ENCODE data around the gene INPP4A.

Gene INPP4A

DNA sequence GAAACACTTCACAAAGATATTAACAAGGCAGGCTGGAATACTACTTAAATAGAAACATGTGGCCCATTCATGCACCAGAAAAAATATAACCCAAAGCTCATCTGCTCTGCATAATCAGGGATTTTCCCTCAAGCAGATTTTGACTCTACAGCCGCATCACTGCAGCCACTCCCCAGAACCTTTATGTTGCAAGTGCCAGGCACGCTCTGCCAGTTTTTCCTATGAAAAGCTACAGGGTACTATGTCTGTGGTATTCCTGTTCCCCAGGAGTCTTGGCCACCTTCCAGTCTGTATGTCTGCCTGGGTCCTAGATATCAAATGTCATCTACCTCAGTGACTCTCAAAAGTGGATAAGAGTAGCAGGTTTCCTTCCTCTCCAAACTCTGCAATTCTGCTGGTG, 159.9 kb downstream of the INPP4A start:
- DNase-seq: no peak

DNA sequence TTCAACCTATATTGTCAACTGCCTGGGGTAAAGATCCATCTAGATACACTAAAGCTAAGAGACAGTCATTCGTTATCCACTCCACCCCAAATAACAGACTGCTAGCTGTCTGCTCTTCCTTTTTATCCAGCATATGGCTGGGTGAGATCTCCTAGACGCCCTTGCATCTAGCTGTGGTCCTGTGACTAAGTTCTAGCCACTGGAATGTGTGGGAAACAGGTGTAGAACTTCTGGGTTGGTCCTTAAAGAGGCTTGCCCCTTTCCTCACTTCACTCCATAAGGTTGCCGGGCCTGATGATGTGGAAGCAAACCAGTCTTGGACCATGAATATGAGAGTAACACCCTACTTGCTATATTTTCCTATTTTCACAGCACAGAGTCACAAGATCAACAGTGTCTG, 160.4 kb downstream of the INPP4A start:
- DNase-seq: no peak

DNA sequence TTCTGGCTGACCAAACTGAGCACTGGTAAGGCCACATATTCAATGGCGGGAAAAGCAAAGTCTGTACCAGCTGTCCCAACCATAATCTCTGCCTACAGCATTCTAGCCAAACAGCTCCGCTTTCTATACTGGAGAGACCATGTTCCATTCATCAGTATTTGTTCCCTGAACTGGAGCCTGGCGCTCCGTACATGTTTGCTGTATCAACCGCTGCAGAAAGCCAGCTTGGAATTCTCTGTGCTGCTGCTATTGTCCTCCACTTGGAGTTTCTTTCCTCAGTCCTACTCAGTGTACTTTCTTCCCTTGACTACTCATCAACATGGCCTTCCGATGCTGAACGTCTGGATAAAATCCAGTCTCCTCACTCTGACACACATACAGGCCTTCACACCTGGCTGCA, 161.8 kb downstream of the INPP4A start:
- no peak for DNase-seq

DNA sequence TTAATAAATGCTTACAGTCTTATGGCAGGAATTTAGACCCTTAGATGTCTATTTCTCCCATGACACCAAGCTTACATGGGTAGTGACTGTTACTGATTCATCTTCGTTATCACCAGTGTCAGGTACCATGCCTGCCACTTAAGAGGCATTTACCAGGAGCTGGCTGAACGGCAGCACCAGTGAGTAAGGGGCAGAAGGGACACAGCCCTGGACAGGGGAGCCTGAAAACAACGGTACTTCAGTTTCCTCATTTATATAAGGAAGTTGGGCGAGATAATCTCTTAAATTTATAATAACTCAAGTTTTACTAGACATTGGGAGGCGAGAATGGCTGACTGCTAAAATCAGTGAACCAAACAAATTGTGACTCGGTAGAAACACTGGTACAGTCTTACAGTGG, 162.4 kb downstream of the INPP4A start:
- DNase-seq: no peak

DNA sequence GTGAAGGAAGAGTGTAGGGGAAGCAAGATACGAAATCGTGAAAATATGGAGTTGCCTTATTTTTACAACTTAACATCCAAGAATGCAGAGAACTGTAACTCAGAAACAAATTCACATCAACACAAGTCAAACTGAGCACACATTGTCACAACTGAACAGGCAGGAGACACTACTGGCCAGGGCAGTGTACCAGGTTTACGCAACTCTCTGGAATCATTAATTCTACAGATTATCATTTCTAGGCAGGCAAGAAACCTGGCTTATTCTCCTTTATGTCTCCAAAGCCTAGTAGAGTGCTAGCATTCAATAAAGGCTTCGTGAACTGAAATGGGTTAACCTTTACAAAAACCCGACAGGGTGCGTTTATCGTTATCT, 163.1 kb downstream of the INPP4A start:
- DNase-seq: no peak

DNA sequence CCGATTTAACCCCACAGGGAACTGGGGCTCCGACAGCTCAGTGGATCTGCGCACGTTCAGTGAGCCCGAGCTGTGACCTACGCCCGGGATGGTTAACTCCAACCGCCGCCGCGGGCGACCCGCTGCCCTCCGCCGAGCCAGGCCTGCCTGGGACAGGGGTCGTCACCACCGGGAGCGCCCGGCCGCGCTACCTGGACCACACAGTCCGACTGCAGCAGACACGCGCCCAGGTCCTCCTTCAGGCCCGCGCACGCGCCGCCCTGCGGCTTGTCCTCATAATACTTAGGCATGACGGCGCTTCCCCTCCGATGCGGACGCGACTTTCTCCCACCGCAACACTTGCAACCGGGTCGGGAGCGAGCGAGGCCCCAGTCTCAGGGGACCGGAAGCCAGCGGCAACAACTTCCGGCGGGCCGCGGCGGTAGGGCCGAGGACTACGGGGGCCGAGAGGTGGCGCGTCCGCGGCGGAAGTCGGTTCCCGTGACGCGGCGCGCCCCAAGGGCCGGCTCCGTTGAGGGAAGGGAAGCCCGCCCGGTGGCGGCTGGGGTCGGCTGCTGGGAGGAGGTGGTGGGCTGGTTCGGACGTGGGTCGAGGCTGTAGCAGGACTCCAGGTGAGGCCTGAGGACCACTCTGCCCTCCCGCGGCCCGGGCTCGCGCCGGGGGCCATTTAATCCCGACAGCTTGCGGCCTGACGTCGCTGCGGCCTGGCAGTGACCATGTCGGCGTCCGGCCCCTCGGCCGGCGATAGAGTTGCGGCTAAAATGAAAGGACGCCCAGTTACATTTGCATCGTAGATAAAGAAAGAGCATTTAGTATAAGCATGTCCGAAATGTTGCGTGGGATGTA, 163.7 kb downstream of the INPP4A start, which contains the start of the genes COA5 and UNC50:
Gene COA5, minus strand, starts transcription at position 397 of the 846 bp plus-strand sequence. Its CDS starts 107 bp downstream, at position 290.
Gene UNC50, plus strand, starts transcription at position 474 of the 846 bp plus-strand sequence. CDS start 1,171 bp downstream, outside the sequence.
- peak; percentile 56 for DNase-seq

DNA sequence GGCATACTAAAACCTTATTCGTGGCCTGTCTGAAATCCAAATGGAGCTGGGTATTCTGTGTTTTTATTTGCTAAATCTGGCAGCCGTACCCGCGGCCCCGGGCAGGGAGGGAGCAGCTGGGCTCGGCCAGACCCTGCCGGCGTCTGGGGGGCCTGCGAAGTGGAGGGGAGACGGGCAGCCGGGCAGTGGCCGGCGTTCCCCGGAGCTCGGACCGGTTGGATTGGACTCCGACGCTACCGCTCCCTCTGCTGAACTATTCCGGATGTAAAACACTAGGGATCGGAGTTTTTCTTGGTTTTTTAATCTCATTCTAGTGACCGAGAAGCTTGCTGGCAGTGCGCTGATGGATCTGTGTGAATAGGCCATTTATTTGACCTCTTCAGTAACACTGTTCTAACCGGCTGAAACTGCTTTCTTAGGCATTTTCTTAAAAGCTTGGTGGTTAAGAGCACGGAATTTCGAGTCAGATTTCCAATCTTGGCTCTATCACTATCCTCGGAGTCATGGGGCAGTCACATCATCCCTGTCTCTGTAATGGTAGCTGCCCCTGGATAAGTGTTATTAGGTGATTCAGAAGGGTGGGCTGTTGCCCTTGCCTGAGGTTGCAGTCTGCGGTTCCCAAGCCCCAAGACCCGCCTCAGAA, 164.4 kb downstream of the INPP4A start:
- DNase-seq: no peak

DNA sequence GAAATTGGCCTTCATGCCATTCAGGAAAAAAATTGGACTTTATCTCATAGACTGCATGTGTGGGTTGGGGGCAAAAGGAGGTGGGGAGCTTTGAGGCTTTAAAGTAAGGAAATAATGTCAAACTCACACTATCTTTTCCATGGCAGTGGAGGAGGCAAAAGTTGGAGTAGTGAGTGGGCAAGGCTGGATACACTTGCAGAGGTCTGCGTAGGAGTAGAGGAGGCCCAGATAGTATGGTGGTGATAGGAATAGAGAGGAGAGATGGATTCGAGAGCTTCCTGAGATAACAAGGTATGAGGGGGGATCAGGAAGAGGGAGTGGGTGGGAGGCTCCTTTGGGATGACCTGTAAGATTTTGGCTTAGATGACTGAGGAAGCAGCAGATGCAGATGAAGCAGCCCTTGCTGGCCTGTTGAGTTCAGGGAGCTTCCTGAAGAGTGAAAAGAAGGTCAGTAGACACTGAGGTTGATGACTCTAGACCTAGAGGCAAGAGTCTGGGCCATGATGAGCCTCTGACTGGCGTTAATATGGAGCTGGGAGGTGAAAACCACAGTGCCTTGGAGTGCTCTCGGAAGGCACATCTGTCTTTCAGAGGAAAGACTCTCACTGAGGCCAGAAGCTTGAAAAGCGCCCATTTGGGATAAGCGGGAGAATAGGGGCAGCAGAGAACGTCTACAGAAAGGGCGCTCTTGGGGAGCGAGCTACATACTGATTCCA, 169.5 kb downstream of the INPP4A start:
- no peak for DNase-seq

DNA sequence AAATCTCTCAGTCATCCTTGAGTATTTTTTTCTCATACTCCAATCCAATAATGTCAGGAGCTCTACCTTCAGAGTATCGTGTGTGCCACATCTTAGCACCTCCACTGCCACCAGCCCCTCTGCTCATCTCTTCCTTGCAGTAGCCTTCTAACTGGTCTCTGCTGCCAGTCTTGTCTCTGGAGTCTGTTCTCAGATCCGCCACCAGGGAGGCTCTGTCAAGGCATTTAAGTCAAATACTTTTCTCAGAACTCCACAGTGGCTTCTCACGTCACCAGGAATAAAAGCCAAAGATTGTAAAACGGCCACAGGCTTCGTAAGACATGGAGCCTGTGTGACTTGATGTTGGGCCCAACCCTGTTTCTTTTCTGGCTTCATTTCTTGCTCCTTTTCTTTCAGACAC, 170.8 kb downstream of the INPP4A start:
- no peak for DNase-seq

DNA sequence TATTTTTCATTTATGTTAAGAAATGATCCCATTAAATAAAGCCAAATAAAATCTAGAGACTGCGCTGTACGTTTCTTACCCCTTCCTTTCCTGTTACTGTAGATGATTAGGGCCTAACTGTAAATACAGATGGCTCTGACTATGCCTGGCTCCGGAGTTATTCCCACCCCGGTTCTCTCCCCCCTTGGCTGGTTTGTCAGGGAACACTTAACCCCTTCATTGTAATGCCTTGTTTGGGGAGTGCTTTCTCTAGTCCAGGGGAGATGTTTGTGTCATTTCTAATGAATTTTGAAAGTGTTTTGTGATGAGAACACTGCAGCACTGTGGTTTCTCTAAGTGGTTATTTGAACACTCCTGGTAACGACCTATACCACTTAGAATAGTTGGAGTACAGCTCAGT, 172.5 kb downstream of the INPP4A start:
- DNase-seq: no peak

DNA sequence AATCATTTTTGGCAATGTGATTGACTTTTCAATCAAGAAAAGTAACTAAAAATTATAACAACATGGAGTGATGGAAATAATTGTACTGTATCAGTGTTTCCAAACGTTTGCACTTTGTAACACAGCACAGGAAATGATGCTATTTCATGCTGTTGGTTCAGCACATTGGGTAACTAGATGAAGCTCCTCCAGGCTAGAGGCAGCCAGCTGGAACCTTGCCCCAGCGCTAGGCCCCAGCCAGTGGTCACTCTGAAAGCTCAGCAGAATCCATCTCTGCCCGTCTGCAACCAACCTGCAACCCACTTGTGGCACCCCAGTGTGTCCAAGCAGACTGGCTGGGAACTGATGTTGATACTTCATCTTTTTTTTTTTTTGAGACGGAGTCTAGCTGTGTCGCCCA, 179.0 kb downstream of the INPP4A start:
- DNase-seq: no peak

DNA sequence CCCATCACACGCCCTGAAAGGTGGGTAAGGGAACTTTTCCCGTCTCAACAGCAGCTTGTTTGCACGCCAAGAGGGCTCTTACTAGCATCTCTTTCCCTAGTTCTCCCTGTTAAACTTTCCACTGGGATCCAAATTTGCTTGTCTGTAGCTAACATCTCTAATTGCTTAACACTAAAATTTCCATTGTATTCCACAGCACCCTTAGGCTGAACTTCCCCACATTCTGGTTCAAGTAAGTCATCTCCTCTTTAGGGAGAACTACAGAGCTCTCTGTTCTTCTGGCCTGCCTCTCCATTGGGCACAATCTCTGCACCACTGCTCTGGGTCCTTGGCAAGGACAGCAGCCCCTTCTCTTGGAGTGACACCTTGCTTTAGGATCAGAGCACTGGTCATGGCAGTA, 187.7 kb downstream of the INPP4A start:
- DNase-seq: no peak

DNA sequence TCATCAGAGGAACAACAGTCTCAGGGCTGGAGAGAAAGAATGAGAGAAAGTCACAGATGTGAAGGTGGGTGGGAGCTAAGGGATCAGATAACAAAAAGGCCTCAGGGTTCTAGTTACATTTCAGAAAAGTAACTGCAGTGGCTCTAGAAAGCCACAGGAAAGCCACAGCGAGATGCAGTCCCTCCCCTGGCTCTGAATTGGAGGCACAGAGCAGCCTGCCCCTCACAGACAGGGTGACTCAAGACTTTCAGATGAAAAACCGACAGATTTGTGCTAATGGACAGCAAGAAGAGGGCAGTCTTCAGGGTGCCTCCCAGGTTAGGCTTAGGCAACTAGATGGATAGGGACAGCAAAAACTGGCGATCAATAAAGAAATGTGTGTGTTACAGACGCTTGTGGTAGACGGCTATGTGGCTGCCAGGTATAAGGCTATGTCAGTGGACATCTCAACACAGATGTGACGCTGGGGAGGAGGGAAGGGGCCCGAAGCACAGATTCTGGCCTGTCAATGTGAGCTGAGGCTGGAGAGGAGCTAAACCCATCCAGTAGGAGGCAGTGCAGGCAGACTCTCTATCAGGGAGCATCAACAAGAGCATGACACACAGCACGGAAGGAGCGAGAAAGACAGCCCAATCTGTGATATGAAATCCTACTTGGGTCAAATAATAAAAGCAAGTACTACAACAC, 189.9 kb downstream of the INPP4A start:
- no peak for DNase-seq

DNA sequence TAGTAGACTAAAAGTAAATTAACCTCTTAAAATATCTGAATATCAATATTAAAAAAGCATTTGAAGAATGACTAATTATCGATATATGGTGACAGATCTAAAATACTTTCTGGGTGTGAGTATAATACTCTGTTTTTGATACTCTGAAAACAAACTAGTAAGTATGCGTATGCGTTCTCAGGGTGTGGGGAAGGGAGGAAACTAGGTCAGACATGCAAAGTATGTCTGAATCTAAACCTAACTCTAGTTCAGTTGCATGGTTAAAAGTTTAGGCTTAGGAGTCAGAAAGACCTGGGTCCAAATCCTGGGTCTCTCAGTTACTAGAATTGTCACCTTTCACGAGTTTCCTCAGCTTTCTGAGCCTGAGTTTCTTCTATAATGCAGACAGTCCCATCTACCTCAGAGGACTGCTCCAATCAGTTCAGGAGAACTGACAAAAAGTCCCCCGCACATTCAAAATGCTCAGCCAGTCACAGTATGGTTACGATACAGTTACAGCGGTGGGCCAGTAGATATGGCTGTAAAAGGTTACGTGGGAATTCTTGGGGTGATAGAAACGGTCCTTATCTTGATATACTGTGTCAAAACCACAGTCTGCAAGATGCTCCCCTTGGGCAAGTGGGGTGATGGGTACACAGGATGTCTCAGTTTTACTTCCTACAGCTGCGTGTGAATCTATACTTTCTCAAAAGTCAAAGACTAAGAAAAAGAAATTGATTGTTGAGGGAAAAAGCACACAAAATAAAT, 192.9 kb downstream of the INPP4A start:
- no peak for DNase-seq

DNA sequence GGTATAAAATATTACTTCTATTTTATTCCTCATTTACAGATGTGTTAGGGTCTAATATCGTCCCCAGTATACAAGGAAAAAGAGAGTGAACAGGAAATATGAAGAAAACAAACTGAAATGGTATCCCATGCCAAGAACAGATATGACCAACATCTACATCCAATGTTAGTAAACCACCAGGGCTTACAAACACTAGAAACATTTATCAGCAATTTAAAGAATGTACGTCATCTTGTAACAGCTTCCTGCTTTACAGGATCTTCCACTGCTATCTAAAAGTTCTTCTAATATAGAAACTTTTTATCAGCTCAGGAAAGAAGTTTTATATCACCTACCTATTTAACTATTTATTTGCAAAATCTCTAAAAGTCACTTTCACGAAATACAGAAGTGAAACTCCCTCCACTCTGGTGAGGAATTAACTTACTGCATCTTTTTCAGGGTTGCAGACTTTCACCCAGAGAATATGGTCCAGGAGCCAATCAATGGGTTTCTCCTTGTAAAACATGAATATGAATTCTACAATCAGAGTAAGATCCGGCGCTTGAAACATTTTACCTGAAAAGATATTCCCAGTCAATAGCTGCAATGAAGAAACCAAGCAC, 198.9 kb downstream of the INPP4A start:
- DNase-seq: no peak

All from NCI-H1436 treated with DMSO at 0.1 percent for 48 hours (cell line).